ENCODE measurements around the gene ATL3. TPM values are rescaled to one million over a fixed set of nuclear protein-coding genes. Genes with fewer than 3 reads are reported as not detected.

ATL3 gene
- total RNA-seq, 1 experiment from 2014 or later, result 24.0 TPM

GRCh38 chr11:63672936-63673539 lies 1.9 kb upstream of the ATL3 start:
- H3K14ac ChIP-seq (ENCODE audit: insufficient read depth, low read length), result no peak overlapping the region
- H4K91ac ChIP-seq (ENCODE audit: insufficient read length, low read depth, low read length), result no peak overlapping the region
- TF ChIP-seq CTCF (conservative IDR thresholded peaks at IDR 0.05), result no peak
- no peaks in the 10 kb centered on the region for H3K4me1 ChIP-seq (ENCODE audit: insufficient read depth, low read length)
- Mint-ChIP-seq H3K4me3 (no peak overlapping the region; a peak in 1 of 5 replicates), H3K27me3 (ENCODE audit: low read depth) (peaks cover 12% of the 10 kb centered on the region), H3K9me3 (peaks cover 4 to 9% of the 10 kb centered on the region in 2 experiments; a peak in 3 of 5 replicates), H3K36me3 (ENCODE audit: insufficient read depth in 1 of 3, low read depth in 3 of 3) (peaks cover 0 to 14% (median 3%) of the 10 kb centered on the region in 3 experiments; a peak in 5 of 7 replicates), H3K27ac (no peak overlapping the region), H3K4me1 (peaks cover 13 to 17% of the 10 kb centered on the region in 2 experiments)
- no peak overlapping the region for H3K4ac ChIP-seq (ENCODE audit: low read depth, low read length)
- WGBS (ENCODE audit: extremely low coverage, insufficient read length, low lambda C conversion rate), result no CpG with 5 or more reads among the region's 1 CpG
- no peak overlapping the region for H4K5ac ChIP-seq (ENCODE audit: insufficient read length, low read depth, low read length)
- no peaks in the 10 kb centered on the region for H3K9me3 ChIP-seq (ENCODE audit: control insufficient read depth, low read depth, low read length)
- peaks cover 7% of the 10 kb centered on the region for H3K23me2 ChIP-seq (ENCODE audit: insufficient read length, low read depth, low read length, poor library complexity, severe bottlenecking)
- H3K18ac ChIP-seq (ENCODE audit: insufficient read length, low read depth, low read length), result no peak overlapping the region
- no peak overlapping the region for H3K23ac ChIP-seq (ENCODE audit: insufficient read length, low read depth, low read length)
- no peak overlapping the region for H2BK12ac ChIP-seq (ENCODE audit: insufficient read length, low read depth, low read length)
- H3K27me3 ChIP-seq (ENCODE audit: insufficient read depth, low read length), result no peaks in the 10 kb centered on the region
- no peak overlapping the region for H2BK120ac ChIP-seq (ENCODE audit: low read depth, low read length, poor library complexity, severe bottlenecking)
- H3K9ac ChIP-seq (ENCODE audit: extremely low read depth, insufficient read length, low read length), result no peak overlapping the region
- H3K79me1 ChIP-seq (ENCODE audit: insufficient read depth, low read depth, low read length, poor library complexity, severe bottlenecking), result peaks cover 3% of the 10 kb centered on the region
- H2BK20ac ChIP-seq (ENCODE audit: low read depth, low read length, poor library complexity, severe bottlenecking), result no peak overlapping the region
- no peak overlapping the region for H2BK5ac ChIP-seq (ENCODE audit: insufficient read length, low read length)
- no peak overlapping the region for H3K56ac ChIP-seq (ENCODE audit: insufficient read length, low read depth, low read length)
- no peak for DNase-seq
- H3K79me2 ChIP-seq (ENCODE audit: insufficient read depth, low read length), result no peaks in the 10 kb centered on the region
- H4K20me1 ChIP-seq (ENCODE audit: control insufficient read depth, insufficient read depth, insufficient read length), result no peaks in the 10 kb centered on the region
- H3T11ph ChIP-seq (ENCODE audit: low read length), result no peak overlapping the region
- no peak overlapping the region for H3K4me2 ChIP-seq (ENCODE audit: insufficient read depth, insufficient read length, low read length)
- no peak overlapping the region for H3K27ac ChIP-seq (ENCODE audit: insufficient read length, low read depth, low read length)
- H4K8ac ChIP-seq (replicated peaks; ENCODE audit: insufficient read length, low read depth, low read length), result no peak overlapping the region
- H2BK15ac ChIP-seq (ENCODE audit: low read depth, low read length), result no peak overlapping the region
- no peak overlapping the region for H2AK5ac ChIP-seq (ENCODE audit: insufficient read length, low read length)
- H2AFZ ChIP-seq (ENCODE audit: low read length), result no peak overlapping the region

All from H9 (cell line).